Subcutaneous adipose tissue (tissue), 4 donors: Measurements from ENCODE around the gene DAB1. TPM values are rescaled to one million over a fixed set of nuclear protein-coding genes. Genes with fewer than 3 reads are reported as not detected.

ENCODE experiments used
- CTCF ChIP-seq: fragments of 450-650 bp; IDR thresholded peaks from one replicate; pipeline ENCODE4 v1.5.1; 2016; ENCODE audit warnings: low read depth, mild to moderate bottlenecking, control low read depth, antibody characterized with exemption, moderate library complexity
- total RNA-seq, 4 donors: library from RNA; depleted of rRNA; stranded (reverse); fragments of >200 nt; gene quantifications; one replicate each; pipeline ENCODE4 v1.1.0, GENCODE V29; 2016

The DAB1 gene
- under 1 TPM; 0.22 to 0.98 (median 0.45) TPM for total RNA-seq

GRCh38 chr1:57423656-57424211, at the start of gene DAB1:
TSS of gene DAB1 (minus strand) at chr1:57424060. CDS start at chr1:57291030, 133,030 bp downstream.
- no peak for TF ChIP-seq CTCF

- no peak for TF ChIP-seq CTCF
Measured at GRCh38 chr1:57473448-57473847, 49.6 kb upstream of the DAB1 start.

- no peak for TF ChIP-seq CTCF
Measured at GRCh38 chr1:57471995-57472394, 48.1 kb upstream of the DAB1 start.

GRCh38 chr1:57470036-57470435, 46.2 kb upstream of the DAB1 start:
- TF ChIP-seq CTCF = no peak

- no peak for TF ChIP-seq CTCF
Measured at GRCh38 chr1:57468641-57469523, 45.0 kb upstream of the DAB1 start.

- TF ChIP-seq CTCF = no peak
Measured at GRCh38 chr1:57467830-57468229, 44.0 kb upstream of the DAB1 start.

GRCh38 chr1:57464756-57465155, 40.9 kb upstream of the DAB1 start:
- TF ChIP-seq CTCF = no peak
